BLaER1 treated with 17β-estradiol and CSF1 and Interleukin-3, amounts not matched to agents 10 nM and 100 nM (cell line): ENCODE measurements around the gene ARMH2.

ENCODE experiments used
- H3K27ac ChIP-seq, 11 experiments: shearing (Covaris generic); formaldehyde crosslinking; 2 replicates each; pipeline ENCODE4 v1.8.1; 2022
- H3K27me3 ChIP-seq, 11 experiments: shearing (Covaris generic); formaldehyde crosslinking; 2 replicates each; pipeline ENCODE4 v1.8.1; 2022
- H3K36me3 ChIP-seq, 11 experiments: shearing (Covaris generic); formaldehyde crosslinking; 2 replicates each; pipeline ENCODE4 v1.8.1; 2022
- H3K4me1 ChIP-seq, 10 experiments: shearing (Covaris generic); formaldehyde crosslinking; 2 replicates each; pipeline ENCODE4 v1.8.1; 2022
- H3K4me2 ChIP-seq, 11 experiments: shearing (Covaris generic); formaldehyde crosslinking; 2 replicates each; pipeline ENCODE4 v1.8.1; 2022
- H3K4me3 ChIP-seq, 10 experiments: shearing (Covaris generic); formaldehyde crosslinking; 2 replicates each; pipeline ENCODE4 v1.8.1; 2022
- H3K9ac ChIP-seq, 11 experiments: shearing (Covaris generic); formaldehyde crosslinking; 2 replicates each; pipeline ENCODE4 v1.8.1; 2022
- H3K9me3 ChIP-seq, 11 experiments: shearing (Covaris generic); formaldehyde crosslinking; replicated peaks in 1 of 11; 2 replicates each; pipeline ENCODE4 v1.8.1; 2022
- H4K20me1 ChIP-seq, 11 experiments: shearing (Covaris generic); formaldehyde crosslinking; 2 replicates each; pipeline ENCODE4 v1.8.1; 2022
- Cebpa-rat ChIP-seq, 11 experiments: shearing (Covaris generic); IDR thresholded peaks; 2 replicates each; pipeline ENCODE4 v1.8.1; 2022

ARMH2 gene

GRCh38 chr6:24836109-24836508 is 37.4 kb upstream of the ARMH2 start:
- no peak for TF ChIP-seq Cebpa-rat (IDR thresholded peaks at IDR 0.05)
- H3K4me2 ChIP-seq: no peak overlapping the region
- no peaks in the 10 kb centered on the region for H3K4me1 ChIP-seq
- H3K9me3 ChIP-seq: peaks cover 0 to 12% (median 5%) of the 10 kb centered on the region in 11 experiments; a peak in 9 of 22 replicates
- H3K4me3 ChIP-seq: no peak overlapping the region
- H3K27me3 ChIP-seq: no peaks in the 10 kb centered on the region
- H3K27ac ChIP-seq: no peak overlapping the region
- no peak overlapping the region for H3K9ac ChIP-seq
- H3K36me3 ChIP-seq: peaks cover 17 to 95% (median 54%) of the 10 kb centered on the region in 11 experiments; a peak in 20 of 22 replicates
- H4K20me1 ChIP-seq: peaks cover 0 to 19% (median 0%) of the 10 kb centered on the region in 11 experiments; a peak in 4 of 22 replicates

DNA sequence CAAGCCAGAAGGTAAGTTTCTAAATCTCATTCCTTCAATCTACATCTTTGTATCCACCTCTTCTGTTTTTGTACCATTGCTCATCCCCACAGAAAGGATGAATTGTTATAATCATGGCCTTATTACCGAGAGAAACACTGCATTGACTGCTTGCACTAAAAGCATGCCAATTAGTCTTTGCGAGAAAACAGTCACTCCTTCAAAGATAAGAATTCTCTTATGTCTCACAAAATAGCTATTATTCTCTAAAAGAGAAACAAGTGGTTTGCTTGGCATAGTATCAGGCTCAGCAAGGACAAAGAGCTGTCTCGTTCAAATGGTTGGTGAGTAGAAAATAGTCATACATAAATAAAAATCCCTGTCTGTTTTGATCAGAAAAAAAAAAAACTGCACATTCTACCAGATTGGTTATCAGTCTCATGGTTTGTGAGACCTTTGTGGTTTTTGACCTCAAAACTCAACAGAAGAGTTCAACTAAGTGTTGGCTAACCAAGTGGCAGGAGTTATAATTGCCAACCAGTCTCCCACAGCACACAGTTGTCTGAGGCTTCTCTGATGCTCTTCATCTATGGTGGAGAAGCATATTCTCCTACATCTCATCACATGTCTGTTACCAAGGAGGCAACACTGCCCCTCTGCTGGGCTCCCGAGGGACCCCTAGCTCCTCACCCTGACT is 35.1 kb upstream of the ARMH2 start:
- no peak overlapping the region for H3K27ac ChIP-seq
- peaks cover 0 to 10% (median 0%) of the 10 kb centered on the region in 11 experiments; a peak in 2 of 22 replicates for H4K20me1 ChIP-seq
- H3K9me3 ChIP-seq: peaks cover 0 to 12% (median 5%) of the 10 kb centered on the region in 11 experiments; a peak in 9 of 22 replicates
- H3K4me2 ChIP-seq: no peak overlapping the region
- no peak overlapping the region for H3K4me3 ChIP-seq
- no peak overlapping the region for H3K9ac ChIP-seq
- H3K27me3 ChIP-seq: no peaks in the 10 kb centered on the region
- no peak for TF ChIP-seq Cebpa-rat (IDR thresholded peaks at IDR 0.05)
- H3K36me3 ChIP-seq: peaks cover 14 to 95% (median 42%) of the 10 kb centered on the region in 11 experiments; a peak in 19 of 22 replicates
- no peaks in the 10 kb centered on the region for H3K4me1 ChIP-seq

- Histone ChIP-seq H3K9me3 (peaks cover 0 to 12% (median 5%) of the 10 kb centered on the region in 11 experiments; a peak in 9 of 22 replicates), H3K4me2 (no peak overlapping the region), H4K20me1 (peaks cover 0 to 10% (median 0%) of the 10 kb centered on the region in 11 experiments; a peak in 2 of 22 replicates), H3K4me1 (no peaks in the 10 kb centered on the region), H3K4me3 (no peak overlapping the region), H3K27me3 (no peaks in the 10 kb centered on the region), H3K36me3 (peaks cover 16 to 95% (median 48%) of the 10 kb centered on the region in 11 experiments; a peak in 19 of 22 replicates), H3K9ac (no peak overlapping the region), H3K27ac (no peak overlapping the region)
- TF ChIP-seq Cebpa-rat (IDR thresholded peaks at IDR 0.05): no peak
Observed at GRCh38 chr6:24832794-24833193, 34.1 kb upstream of the ARMH2 start.

DNA sequence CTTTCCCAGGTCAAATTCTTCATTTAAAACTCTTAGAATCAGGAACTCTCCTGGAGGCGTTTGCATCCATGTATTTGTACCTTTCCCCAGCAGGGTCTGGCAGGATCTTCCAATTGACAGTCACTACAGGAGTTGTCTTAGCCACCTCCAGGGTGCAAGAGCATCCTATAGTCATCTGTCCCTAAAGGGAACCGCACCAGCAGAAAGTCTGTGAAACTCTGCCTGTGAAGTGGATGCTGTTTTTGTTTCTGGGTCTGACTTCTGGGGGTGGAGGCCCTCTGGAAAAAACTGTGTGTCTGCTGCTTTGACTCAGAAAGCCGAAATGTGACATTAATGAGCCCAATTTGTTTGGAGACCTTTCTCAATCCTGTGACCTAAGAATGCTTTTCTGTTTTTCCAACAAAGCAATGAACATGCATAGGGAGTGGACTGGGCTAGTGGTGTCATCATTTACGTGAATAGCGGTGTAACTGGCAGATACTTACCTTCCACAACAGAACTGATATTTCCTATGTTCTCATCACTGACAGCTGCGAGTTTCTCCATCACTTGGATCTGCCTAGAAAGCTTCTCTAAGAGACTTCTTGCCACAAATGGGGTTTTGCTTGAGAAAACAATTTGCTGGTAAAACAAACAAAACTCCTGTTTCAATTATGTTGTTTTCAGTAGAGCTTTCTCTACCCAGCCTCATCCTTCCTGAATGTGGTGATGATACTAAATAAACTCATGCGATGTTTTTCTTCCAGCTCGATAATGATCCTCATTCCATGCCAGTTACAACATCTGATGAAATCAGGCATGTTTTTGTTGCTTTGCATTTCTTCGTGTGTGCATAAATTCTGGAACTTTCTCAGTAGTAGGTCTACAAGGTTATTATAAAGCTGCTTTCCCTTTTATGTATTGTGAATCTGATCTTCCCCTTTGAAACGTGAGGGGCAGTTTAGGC is 33.3 kb upstream of the ARMH2 start:
- no peak overlapping the region for H3K9ac ChIP-seq
- H3K4me2 ChIP-seq: no peak overlapping the region
- H4K20me1 ChIP-seq: peaks cover 0 to 15% (median 0%) of the 10 kb centered on the region in 11 experiments; a peak in 2 of 22 replicates
- TF ChIP-seq Cebpa-rat (IDR thresholded peaks at IDR 0.05): no peak
- no peak overlapping the region for H3K27ac ChIP-seq
- H3K9me3 ChIP-seq: peaks cover 0 to 12% (median 5%) of the 10 kb centered on the region in 11 experiments; a peak in 9 of 22 replicates
- H3K27me3 ChIP-seq: no peaks in the 10 kb centered on the region
- H3K36me3 ChIP-seq: peaks cover 23 to 95% (median 53%) of the 10 kb centered on the region in 11 experiments; a peak in 20 of 22 replicates
- no peaks in the 10 kb centered on the region for H3K4me1 ChIP-seq
- H3K4me3 ChIP-seq: no peak overlapping the region

GRCh38 chr6:24829657-24830056 is 30.9 kb upstream of the ARMH2 start:
- no peak overlapping the region for H3K4me3 ChIP-seq
- H3K9me3 ChIP-seq: peaks cover 0 to 10% (median 2%) of the 10 kb centered on the region in 11 experiments; a peak in 9 of 22 replicates
- no peak for TF ChIP-seq Cebpa-rat (IDR thresholded peaks at IDR 0.05)
- no peak overlapping the region for H3K9ac ChIP-seq
- no peaks in the 10 kb centered on the region for H3K27me3 ChIP-seq
- H3K27ac ChIP-seq: no peak overlapping the region
- H3K4me2 ChIP-seq: no peak overlapping the region
- H4K20me1 ChIP-seq: peaks cover 0 to 15% (median 0%) of the 10 kb centered on the region in 11 experiments; a peak in 2 of 22 replicates
- peaks cover 28 to 99% (median 64%) of the 10 kb centered on the region in 11 experiments; a peak in 21 of 22 replicates for H3K36me3 ChIP-seq
- H3K4me1 ChIP-seq: no peaks in the 10 kb centered on the region

DNA sequence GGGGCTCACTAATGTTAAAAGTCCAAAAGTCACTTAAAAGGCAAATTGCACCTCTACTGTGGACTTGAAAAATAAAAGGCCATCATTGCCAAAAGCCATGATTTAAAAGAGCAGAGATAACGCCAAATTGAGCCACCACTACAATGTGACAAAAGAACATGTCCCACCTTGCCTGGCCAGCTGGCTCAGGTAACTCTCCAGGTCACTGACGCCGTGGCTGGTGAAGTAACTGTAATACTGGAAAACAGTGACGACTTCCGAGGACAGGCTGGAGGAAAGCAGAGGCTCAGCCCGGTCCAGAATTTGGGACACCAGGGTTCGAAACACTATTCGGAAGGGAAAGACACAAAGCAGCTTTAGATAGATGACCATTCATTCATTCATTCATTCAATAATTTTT is 29.3 kb upstream of the ARMH2 start:
- TF ChIP-seq Cebpa-rat (IDR thresholded peaks at IDR 0.05): no peak
- Histone ChIP-seq H3K4me2 (no peak overlapping the region), H3K36me3 (peaks cover 30 to 99% (median 66%) of the 10 kb centered on the region in 11 experiments), H3K9me3 (no peaks in the 10 kb centered on the region), H3K4me3 (no peak overlapping the region), H4K20me1 (peaks cover 0 to 15% (median 0%) of the 10 kb centered on the region in 11 experiments; a peak in 2 of 22 replicates), H3K27ac (no peak overlapping the region), H3K27me3 (no peaks in the 10 kb centered on the region), H3K4me1 (no peaks in the 10 kb centered on the region), H3K9ac (no peak overlapping the region)

- no peaks in the 10 kb centered on the region for H3K9me3 ChIP-seq
- peaks cover 37 to 99% (median 66%) of the 10 kb centered on the region in 11 experiments for H3K36me3 ChIP-seq
- no peaks in the 10 kb centered on the region for H3K27me3 ChIP-seq
- H3K27ac ChIP-seq: no peak overlapping the region
- no peak for TF ChIP-seq Cebpa-rat (IDR thresholded peaks at IDR 0.05)
- peaks cover 0 to 15% (median 0%) of the 10 kb centered on the region in 11 experiments; a peak in 2 of 22 replicates for H4K20me1 ChIP-seq
- H3K4me1 ChIP-seq: no peaks in the 10 kb centered on the region
- H3K4me3 ChIP-seq: no peak overlapping the region
- H3K9ac ChIP-seq: no peak overlapping the region
- no peak overlapping the region for H3K4me2 ChIP-seq
Observed at GRCh38 chr6:24827162-24827561, 28.4 kb upstream of the ARMH2 start.

DNA sequence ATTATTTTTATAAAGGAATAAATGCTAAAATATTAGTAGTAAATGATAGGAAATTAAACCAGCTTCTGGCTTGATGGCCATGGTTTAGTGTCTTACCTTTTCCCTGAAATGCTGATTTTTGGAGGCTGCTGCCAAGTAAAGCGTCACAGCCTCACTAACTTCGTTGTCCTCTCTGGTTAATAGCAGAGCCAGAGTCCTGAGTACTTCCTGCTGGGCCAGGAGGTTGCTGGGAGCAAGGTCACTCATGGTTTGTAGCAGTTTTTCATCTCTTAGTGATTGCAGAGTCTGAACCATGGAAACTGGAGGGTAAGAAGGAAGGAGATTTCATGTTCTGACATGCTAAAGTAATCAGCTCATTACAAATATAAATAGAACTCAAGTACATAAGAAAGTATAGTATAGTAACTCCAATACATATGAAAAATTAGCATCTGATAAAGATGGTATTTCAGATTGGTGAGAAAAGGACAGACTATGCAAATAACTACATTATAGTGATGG is 26.5 kb upstream of the ARMH2 start:
- Histone ChIP-seq H4K20me1 (peaks cover 0 to 15% (median 0%) of the 10 kb centered on the region in 11 experiments; a peak in 2 of 22 replicates), H3K27me3 (no peaks in the 10 kb centered on the region), H3K4me3 (no peak overlapping the region), H3K9me3 (no peaks in the 10 kb centered on the region), H3K27ac (no peak overlapping the region), H3K36me3 (peaks cover 40 to 99% (median 60%) of the 10 kb centered on the region in 11 experiments), H3K4me1 (no peaks in the 10 kb centered on the region), H3K9ac (no peak overlapping the region), H3K4me2 (no peak overlapping the region)
- TF ChIP-seq Cebpa-rat (IDR thresholded peaks at IDR 0.05): no peak
